ENCODE results near the gene LMF1.

The LMF1 gene

DNA sequence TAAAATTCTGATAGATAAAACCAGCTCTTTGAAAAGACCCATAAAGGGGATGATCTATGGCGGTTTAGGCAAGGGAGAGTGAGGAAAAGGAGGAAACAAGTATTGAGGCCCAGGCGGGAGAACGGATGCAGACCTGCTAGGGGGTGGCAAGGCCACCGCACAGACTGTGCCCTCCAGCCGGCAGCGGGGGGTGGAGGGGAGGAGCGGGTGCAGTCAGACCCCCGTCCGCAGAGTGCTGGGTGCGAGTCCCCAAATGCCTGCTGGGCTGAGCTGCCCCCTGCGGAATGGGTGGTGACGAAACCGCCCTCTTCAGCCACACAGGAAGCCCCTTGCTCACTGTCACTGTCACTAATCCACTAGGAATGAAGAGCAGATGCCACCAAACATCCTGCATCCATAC, 46.0 kb downstream of the LMF1 start:
- TF ChIP-seq, protein P1, sequence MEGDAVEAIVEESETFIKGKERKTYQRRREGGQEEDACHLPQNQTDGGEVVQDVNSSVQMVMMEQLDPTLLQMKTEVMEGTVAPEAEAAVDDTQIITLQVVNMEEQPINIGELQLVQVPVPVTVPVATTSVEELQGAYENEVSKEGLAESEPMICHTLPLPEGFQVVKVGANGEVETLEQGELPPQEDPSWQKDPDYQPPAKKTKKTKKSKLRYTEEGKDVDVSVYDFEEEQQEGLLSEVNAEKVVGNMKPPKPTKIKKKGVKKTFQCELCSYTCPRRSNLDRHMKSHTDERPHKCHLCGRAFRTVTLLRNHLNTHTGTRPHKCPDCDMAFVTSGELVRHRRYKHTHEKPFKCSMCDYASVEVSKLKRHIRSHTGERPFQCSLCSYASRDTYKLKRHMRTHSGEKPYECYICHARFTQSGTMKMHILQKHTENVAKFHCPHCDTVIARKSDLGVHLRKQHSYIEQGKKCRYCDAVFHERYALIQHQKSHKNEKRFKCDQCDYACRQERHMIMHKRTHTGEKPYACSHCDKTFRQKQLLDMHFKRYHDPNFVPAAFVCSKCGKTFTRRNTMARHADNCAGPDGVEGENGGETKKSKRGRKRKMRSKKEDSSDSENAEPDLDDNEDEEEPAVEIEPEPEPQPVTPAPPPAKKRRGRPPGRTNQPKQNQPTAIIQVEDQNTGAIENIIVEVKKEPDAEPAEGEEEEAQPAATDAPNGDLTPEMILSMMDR (IDR thresholded peaks at IDR 0.05; ENCODE audit: extremely low read depth, missing control alignments): no peak

DNA sequence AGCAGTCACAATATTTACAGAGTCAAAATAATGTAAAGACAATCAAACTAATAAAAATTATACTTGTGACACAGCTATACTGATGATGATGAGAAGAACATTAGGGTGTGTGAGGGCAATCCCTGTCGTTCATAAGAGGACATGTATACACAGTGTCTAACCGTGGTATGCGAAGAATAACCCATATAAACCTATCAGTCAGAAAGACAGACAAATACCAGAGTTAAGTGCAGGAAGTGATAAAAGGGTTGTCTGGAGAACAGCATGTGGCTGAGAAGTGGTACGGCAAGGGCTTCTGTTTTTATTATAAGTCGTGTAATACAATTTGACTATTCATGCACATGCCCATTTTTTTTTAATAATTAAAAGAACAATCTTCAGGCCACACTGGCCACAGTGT, 46.7 kb downstream of the LMF1 start:
- no peak for DNase-seq (ENCODE audit: low spot score)
- TF ChIP-seq, protein P1 (IDR thresholded peaks at IDR 0.05; ENCODE audit: extremely low read depth, missing control alignments): no peak

More for the DNA sequence above, 46.0 kb downstream of the LMF1 start:
- DNase-seq (ENCODE audit: low spot score): no peak

DNA sequence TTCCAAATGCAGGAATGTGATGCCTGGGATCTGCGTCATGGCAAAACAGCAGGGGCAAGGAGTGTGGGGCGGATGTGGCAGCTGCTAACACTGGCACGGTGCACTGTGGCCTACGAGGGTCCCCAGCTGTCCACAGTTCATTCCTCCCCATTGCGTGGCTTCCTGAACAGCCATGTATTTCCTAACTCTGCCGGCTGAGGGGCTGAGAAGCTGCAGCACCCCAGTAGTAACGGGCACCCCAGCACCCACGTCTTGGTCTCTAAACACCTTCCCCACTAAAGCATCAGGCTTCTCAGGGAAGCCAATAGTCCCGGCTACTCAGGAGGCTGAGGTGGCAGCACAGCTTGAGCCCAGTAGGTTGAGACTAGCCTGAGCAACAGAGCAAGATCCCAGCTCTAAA, 47.6 kb downstream of the LMF1 start:
- TF ChIP-seq, protein P1 (IDR thresholded peaks at IDR 0.05; ENCODE audit: extremely low read depth, missing control alignments): no peak
- DNase-seq (ENCODE audit: low spot score): no peak

DNA sequence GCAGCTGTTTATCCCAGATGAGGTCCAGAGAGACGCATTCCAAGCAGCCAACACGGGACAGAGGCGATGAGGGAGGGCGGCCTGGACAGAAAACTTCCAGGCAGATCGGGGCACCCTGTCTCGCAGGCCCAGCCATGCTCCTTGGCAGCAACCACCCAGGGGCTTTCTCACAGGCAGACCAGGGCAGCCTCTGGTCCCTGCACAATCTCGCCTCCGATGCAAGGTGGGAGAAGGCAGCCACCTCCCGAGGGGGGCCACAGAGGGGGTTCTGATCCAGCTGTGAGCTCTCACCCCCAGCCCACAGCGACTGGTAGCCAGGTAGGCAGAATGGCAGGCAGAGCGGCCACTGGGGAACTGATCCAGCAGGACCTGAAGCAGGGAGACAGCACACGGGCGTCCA, 48.7 kb downstream of the LMF1 start:
- TF ChIP-seq, protein P1 (IDR thresholded peaks at IDR 0.05; ENCODE audit: extremely low read depth, missing control alignments): no peak
- no peak for DNase-seq (ENCODE audit: low spot score)

DNA sequence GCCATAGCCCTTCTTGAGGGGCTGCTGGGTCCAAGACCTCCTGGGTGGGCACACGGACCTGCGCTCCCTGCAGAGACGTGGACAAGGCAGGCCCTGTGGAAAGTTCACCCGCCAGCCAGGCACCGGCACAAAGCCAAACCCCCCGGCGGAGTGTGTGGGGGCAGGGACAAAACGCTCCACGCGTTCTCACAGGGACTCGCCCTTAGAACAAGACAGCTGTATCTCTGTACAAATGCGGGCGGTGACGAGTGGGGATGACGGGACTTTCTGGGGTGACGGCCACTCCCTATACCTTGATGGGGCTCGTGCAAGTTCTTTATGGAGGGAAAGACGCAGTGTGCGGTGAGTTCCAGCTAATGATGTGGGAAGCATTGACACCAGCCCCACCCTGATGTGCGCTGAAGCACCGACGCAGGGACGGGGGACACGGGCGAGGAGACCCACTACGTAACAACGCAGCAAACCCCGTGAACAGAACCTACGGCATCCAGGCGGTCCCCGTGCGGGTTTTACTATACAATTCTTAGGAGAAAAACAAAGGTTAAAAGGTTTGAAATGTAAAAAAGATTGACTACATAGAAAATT, 49.4 kb downstream of the LMF1 start:
- DNase-seq (ENCODE audit: low spot score): no peak

DNA sequence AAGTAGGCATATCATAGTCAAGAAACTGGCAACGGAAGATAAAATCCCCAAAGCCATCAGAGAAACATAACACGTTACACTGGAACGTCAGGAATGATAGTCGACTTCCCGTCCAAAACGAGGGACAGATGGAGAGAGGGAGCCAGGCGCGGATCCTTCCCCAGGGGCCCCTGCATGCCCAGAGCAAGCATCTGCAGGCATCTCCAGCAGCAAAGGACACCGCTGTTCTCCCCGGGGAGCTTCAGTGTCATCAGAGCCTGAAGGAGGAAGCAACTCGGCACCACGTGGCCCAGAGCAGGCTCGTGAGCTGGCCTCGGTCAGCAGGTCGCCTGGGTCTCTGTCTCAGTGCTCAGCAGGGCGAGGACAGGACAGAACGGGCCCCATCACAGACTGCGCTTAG, 50.1 kb downstream of the LMF1 start:
- TF ChIP-seq, protein P1 (IDR thresholded peaks at IDR 0.05; ENCODE audit: extremely low read depth, missing control alignments): no peak

More for the DNA sequence above, 49.4 kb downstream of the LMF1 start:
- TF ChIP-seq, protein P1 (IDR thresholded peaks at IDR 0.05; ENCODE audit: extremely low read depth, missing control alignments): no peak

DNA sequence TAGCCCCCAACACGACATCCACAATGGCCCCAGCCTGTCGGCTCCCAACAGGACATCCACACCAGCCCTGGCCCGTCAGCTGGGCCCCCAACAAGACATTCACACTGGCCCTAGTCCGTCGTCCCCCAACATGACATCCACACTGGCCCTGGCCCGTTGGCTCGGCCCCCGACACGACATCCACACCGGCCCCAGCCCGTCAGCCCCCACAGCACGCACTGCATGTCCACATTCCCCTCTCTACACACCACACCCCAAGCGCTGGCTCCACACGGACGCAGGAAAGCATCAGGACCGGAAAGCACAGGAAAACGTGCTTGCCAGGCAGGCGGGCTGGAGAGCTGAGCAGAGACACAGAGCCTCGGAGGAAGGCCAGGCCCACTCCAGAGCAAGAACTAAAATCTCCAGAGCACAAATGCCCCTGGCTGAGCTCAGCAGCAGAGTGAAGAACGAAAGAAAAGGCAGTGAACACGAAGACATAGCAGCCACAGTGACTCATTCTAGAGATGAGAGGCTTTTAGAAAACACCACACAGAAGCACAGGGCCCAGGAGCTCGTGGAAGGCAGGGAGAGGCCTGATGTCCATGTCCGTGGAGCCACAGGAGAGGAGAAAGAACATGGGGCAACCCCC, 50.6 kb downstream of the LMF1 start:
- TF ChIP-seq, protein P1 (IDR thresholded peaks at IDR 0.05; ENCODE audit: extremely low read depth, missing control alignments): no peak
- DNase-seq (ENCODE audit: low spot score): no peak

More for the DNA sequence above, 50.1 kb downstream of the LMF1 start:
- no peak for DNase-seq (ENCODE audit: low spot score)
